ENCODE results near the gene APOL1. TPM values are rescaled to one million over a fixed set of nuclear protein-coding genes. Genes with fewer than 3 reads are reported as not detected.
A peak's percentile ranks its signal among the peaks of the same experiment; 100 is the strongest.

Gene APOL1
- total and polyA plus RNA-seq, 3 donors from 2014 or later: 5.0 to 24.4 (median 9.4) TPM

GRCh38 chr22:36256478-36256877 is 3.5 kb downstream of the APOL1 start:
- Histone ChIP-seq H3K27me3 (no peaks in the 10 kb centered on the region), H3K27ac (no peak overlapping the region), H3K4me1 (peaks cover 28% of the 10 kb centered on the region), H3K4me3 (no peak overlapping the region), H3K9me3 (no peaks in the 10 kb centered on the region), H3K36me3 (ENCODE audit: low read depth, missing control alignments) (no peaks in the 10 kb centered on the region)
- 83 to 88% methylated on average over 3 of the region's 3 CpGs for WGBS, 2 donors
- intact Hi-C loops (cut with DNase I; ENCODE audit: low total_unique reads): no loop called here
- no peak for DNase-seq
- TF ChIP-seq, protein P1, sequence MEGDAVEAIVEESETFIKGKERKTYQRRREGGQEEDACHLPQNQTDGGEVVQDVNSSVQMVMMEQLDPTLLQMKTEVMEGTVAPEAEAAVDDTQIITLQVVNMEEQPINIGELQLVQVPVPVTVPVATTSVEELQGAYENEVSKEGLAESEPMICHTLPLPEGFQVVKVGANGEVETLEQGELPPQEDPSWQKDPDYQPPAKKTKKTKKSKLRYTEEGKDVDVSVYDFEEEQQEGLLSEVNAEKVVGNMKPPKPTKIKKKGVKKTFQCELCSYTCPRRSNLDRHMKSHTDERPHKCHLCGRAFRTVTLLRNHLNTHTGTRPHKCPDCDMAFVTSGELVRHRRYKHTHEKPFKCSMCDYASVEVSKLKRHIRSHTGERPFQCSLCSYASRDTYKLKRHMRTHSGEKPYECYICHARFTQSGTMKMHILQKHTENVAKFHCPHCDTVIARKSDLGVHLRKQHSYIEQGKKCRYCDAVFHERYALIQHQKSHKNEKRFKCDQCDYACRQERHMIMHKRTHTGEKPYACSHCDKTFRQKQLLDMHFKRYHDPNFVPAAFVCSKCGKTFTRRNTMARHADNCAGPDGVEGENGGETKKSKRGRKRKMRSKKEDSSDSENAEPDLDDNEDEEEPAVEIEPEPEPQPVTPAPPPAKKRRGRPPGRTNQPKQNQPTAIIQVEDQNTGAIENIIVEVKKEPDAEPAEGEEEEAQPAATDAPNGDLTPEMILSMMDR (IDR thresholded peaks at IDR 0.05): no peak
- TF ChIP-seq POLR2A (IDR thresholded peaks at IDR 0.05): no peak

DNA sequence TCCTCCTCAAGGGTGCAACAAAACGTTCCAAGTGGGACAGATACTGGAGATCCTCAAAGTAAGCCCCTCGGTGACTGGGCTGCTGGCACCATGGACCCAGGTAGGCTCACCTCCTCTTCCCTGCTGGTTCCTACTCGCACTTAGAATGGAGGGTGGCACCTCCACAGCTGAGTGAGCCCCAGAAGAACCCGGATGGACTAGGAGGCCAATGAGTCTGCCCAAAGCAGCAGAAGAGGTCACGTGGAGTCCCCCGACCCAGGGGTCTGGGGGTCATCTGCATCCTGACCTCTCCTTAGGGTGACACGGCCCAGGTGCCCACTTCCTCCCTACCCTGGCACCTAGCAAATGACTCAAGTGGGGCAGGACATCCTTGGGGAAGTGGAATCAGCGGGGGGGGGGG is 4.4 kb downstream of the APOL1 start:
- Histone ChIP-seq H3K36me3 (ENCODE audit: low read depth, missing control alignments) (no peaks in the 10 kb centered on the region), H3K9me3 (no peaks in the 10 kb centered on the region), H3K27ac (no peak overlapping the region), H3K27me3 (no peaks in the 10 kb centered on the region), H3K4me3 (no peak overlapping the region), H3K4me1 (peaks cover 32% of the 10 kb centered on the region)
- no peak for DNase-seq
- WGBS, 2 donors: 85 to 87% methylated on average over 5 to 8 of the region's 8 CpGs
- intact Hi-C loops (cut with DNase I; ENCODE audit: low total_unique reads): no loop called here
- TF ChIP-seq POLR2A (IDR thresholded peaks at IDR 0.05): no peak
- TF ChIP-seq, protein P1 (IDR thresholded peaks at IDR 0.05): no peak

GRCh38 chr22:36257948-36258670 is 5.2 kb downstream of the APOL1 start:
- intact Hi-C loops (cut with DNase I; ENCODE audit: low total_unique reads): no loop called here
- peak overlapping the region in 1 of 2 donors; percentile 54 for H3K27ac ChIP-seq
- 90 to 93% methylated on average over 13 of the region's 13 CpGs for WGBS, 2 donors
- H3K9me3 ChIP-seq: no peaks in the 10 kb centered on the region
- no peak overlapping the region for H3K4me3 ChIP-seq
- H3K4me1 ChIP-seq: peaks cover 34% of the 10 kb centered on the region
- DNase-seq: no peak
- TF ChIP-seq, protein P1 (IDR thresholded peaks at IDR 0.05): no peak
- TF ChIP-seq POLR2A (IDR thresholded peaks at IDR 0.05): no peak
- no peaks in the 10 kb centered on the region for H3K27me3 ChIP-seq
- H3K36me3 ChIP-seq (ENCODE audit: low read depth, missing control alignments): no peaks in the 10 kb centered on the region

GRCh38 chr22:36258701-36259614 is 6.0 kb downstream of the APOL1 start:
- intact Hi-C loops (cut with DNase I; ENCODE audit: low total_unique reads): no loop called here
- no peak for TF ChIP-seq POLR2A (IDR thresholded peaks at IDR 0.05)
- TF ChIP-seq, protein P1 (IDR thresholded peaks at IDR 0.05): no peak
- H3K36me3 ChIP-seq (ENCODE audit: low read depth, missing control alignments): no peaks in the 10 kb centered on the region

More at GRCh38 chr22:36258701-36259614, 6.0 kb downstream of the APOL1 start:
- no peaks in the 10 kb centered on the region for H3K27me3 ChIP-seq
- H3K4me3 ChIP-seq: no peak overlapping the region
- DNase-seq: peak; percentile 42
- peak overlapping the region; percentile 39 to 54 for H3K27ac ChIP-seq
- H3K4me1 ChIP-seq: peaks cover 36% of the 10 kb centered on the region
- no peaks in the 10 kb centered on the region for H3K9me3 ChIP-seq
- 44 to 59% methylated on average over 14 to 16 of the region's 16 CpGs for WGBS, 2 donors

Measured in testis (tissue), 3 donors.